Adrenal gland (tissue), 12 donors: ENCODE results near the gene OR9Q1. TPM values are rescaled to one million over a fixed set of nuclear protein-coding genes. Genes with fewer than 3 reads are reported as not detected.

ENCODE experiments used
- DNase-seq, 7 donors: peaks; one replicate each; pipeline ENCODE4 v3.0.0-alpha.2; 2019 to 2020
- H3K27ac ChIP-seq, 5 donors: fragments of 200-600 bp; sonication (generic) in 4 of 5; 1 replicate in 3 of 5; 2 replicates in 2 of 5; pipeline versions ENCODE4 v1.5.1 to v1.8.0; 2016 to 2020; ENCODE audit warnings: mild to moderate bottlenecking in 1 of 5
- H3K27me3 ChIP-seq: fragments of 200-600 bp; 2 replicates; pipeline ENCODE4 v1.8.0; 2021
- H3K36me3 ChIP-seq, 2 donors: fragments of 200-600 bp; replicated peaks in 1 of 2; 1 replicate in 1 of 2; 2 replicates in 1 of 2; pipeline versions ENCODE4 v1.5.1 to v1.8.0; 2018 to 2022
- H3K4me1 ChIP-seq, 2 donors: fragments of 200-600 bp; replicated peaks in 1 of 2; 1 replicate in 1 of 2; 2 replicates in 1 of 2; pipeline versions ENCODE4 v1.5.1 to v1.8.0; 2018 to 2021
- H3K4me3 ChIP-seq, 4 donors: fragments of 200-600 bp; sonication (generic) in 3 of 4; one replicate each; pipeline ENCODE4 v1.5.1; 2016 to 2018
- H3K9me3 ChIP-seq, 3 donors: fragments of 200-600 bp; sonication (generic) in 1 of 3; replicated peaks in 1 of 3; 1 replicate in 2 of 3; 2 replicates in 1 of 3; pipeline versions ENCODE4 v1.5.1 to v1.8.0; 2016 to 2021
- CTCF ChIP-seq, 6 experiments: fragments of 450-650 bp in 4 of 6; fragments of 200-600 bp in 2 of 6; sonication (generic) in 1 of 6; IDR thresholded peaks; 1 replicate in 5 of 6; 2 replicates in 1 of 6; pipeline versions ENCODE4 v1.5.1 to v1.8.0; 2016 to 2021; ENCODE audit warnings: antibody characterized with exemption in 6 of 6, mild to moderate bottlenecking in 2 of 6, moderate library complexity in 1 of 6
- POLR2A ChIP-seq, 2 donors: fragments of 450-650 bp; IDR thresholded peaks; one replicate each; pipeline ENCODE4 v1.6.1; 2017; ENCODE audit warnings: antibody characterized with exemption in 2 of 2, mild to moderate bottlenecking in 2 of 2, moderate library complexity in 1 of 2
- WGBS, 4 donors: extraction: QIAGEN DNeasy Blood & Tissue Kit in 2 of 4; methylation state at CpG; one replicate each; pipeline versions ENCODE4 v1.1.5 to v1.1.7; 2013 to 2017; 5-methylcytosine and 5-hydroxymethylcytosine counted together
- intact Hi-C, 2 donors: fragments of 100-400 bp; cut with DNase I; formaldehyde crosslinking; loops; one replicate each; pipeline versions ENCODE4 v1.14.1 to v1.15.0; 2022 to 2023
- polyA plus RNA-seq, 3 donors: library from polyadenylated mRNA; stranded (reverse); fragments of 200-250 nt in 2 of 3; fragments of 350-450 nt in 1 of 3; fragmentation: Illumina TruSeq in 1 of 3; extraction: RNeasy Lipid Tissue Mini Kit (QIAGEN cat#74804) in 1 of 3; gene quantifications; one replicate each; pipeline ENCODE4 v1.2.3, GENCODE V29; 2013 to 2014
- total RNA-seq, 9 donors: library from RNA; depleted of rRNA in 4 of 9; stranded (reverse); fragments of >200 nt in 4 of 9; fragments of 120-200 nt in 1 of 9; fragmentation: NEBNext Ultra II Directional in 1 of 9; extraction: Animal tissue kit (Norgen Biotek cat#: 25700) in 1 of 9; gene quantifications; one replicate each; pipeline versions ENCODE4 v1.1.0 to v1.2.4, GENCODE V29; 2013 to 2023
- donor health status: healthy with polysubstance abuse.
- donor health status: Bipolar disorder and iron deficiency.
- donor health status: DM: yes; HTN: yes; CAD: no.
- donor health status: DM: no; HTN: no; CAD: no.
- donor health status: DM: no; HTN: no; CAD: no.
- donor health status: DM: yes; HTN: yes; CAD: no.

The OR9Q1 gene
- total and polyA plus RNA-seq, 12 donors, result not detected

DNA sequence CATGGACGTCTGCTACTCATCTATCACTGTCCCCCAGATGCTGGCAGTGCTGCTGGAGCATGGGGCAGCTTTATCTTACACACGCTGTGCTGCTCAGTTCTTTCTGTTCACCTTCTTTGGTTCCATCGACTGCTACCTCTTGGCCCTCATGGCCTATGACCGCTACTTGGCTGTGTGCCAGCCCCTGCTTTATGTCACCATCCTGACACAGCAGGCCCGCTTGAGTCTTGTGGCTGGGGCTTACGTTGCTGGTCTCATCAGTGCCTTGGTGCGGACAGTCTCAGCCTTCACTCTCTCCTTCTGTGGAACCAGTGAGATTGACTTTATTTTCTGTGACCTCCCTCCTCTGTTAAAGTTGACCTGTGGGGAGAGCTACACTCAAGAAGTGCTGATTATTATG, 156.0 kb downstream of the OR9Q1 start:
- H3K36me3 ChIP-seq, result no peaks in the 10 kb centered on the region
- no peak overlapping the region for H3K27ac ChIP-seq
- H3K4me1 ChIP-seq, result no peaks in the 10 kb centered on the region
- peak in 1 of 7 donors; percentile 1 for DNase-seq
- intact Hi-C loops, result no loop called here
- no peak overlapping the region for H3K4me3 ChIP-seq
- WGBS, 4 donors, result 63 to 68% (median 66%) methylated on average over 7 of the region's 7 CpGs
- TF ChIP-seq CTCF (IDR thresholded peaks at IDR 0.05) (no peak), POLR2A (IDR thresholded peaks at IDR 0.05) (no peak)
- H3K27me3 ChIP-seq, result no peaks in the 10 kb centered on the region
- no peaks in the 10 kb centered on the region for H3K9me3 ChIP-seq

DNA sequence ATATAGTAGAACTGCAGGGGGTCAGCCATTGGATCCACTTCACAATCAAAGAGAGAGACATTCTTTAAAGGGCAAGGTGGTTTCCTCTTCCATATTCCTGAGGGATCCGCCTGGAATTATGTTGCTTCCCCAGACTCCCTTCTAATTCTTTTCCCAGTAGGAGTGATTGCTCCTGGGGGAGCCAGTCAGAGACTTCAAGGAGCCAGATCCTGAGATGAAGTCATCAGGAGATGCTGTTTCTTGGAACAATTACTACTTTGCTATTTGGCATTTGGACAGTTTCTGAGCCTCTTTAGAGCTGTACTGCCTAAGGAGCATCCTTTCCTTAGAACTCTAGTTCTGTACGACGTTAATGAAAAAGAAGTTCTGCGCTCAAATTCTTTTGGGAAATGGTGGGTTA, 163.3 kb downstream of the OR9Q1 start:
- Histone ChIP-seq H3K9me3 (no peaks in the 10 kb centered on the region), H3K36me3 (no peaks in the 10 kb centered on the region), H3K4me1 (no peaks in the 10 kb centered on the region), H3K27me3 (no peaks in the 10 kb centered on the region), H3K4me3 (no peak overlapping the region), H3K27ac (no peak overlapping the region)
- no peak for DNase-seq
- intact Hi-C loops, result no loop called here
- TF ChIP-seq CTCF (IDR thresholded peaks at IDR 0.05) (no peak), POLR2A (IDR thresholded peaks at IDR 0.05) (no peak)
- WGBS, 4 donors, result 81 to 85% (median 85%) methylated on average over 4 of the region's 4 CpGs

DNA sequence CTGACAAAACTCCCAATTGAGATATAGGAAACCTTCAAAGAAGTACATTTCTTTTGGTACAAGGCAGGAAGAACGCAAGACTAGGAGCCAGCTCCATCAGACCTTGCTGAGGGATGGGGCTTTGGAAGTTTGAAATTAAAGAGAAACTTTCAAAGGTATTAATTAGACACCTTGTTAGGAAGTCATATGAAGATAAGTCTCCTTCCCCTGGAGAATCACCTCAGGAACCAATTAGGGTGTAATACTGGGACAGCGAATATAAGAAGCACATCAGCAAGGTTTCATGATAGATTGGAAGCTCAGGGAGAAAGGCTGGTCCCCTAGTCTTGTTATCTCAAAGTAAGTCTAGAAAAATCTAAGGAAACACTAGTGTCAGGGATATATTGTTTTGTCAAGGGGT, 165.1 kb downstream of the OR9Q1 start, which contains the start of gene OR9Q2:
Gene OR9Q2 (plus strand): TSS at position 301 of the 400 bp plus-strand sequence. CDS start 1,421 bp downstream, outside the sequence.
- H3K27ac ChIP-seq, result no peak within 1 kb of the TSS
- intact Hi-C loops, result no loop called here
- H3K4me3 ChIP-seq, result no peak within 1 kb of the TSS
- no peaks in the 10 kb centered on the region for H3K9me3 ChIP-seq
- H3K27me3 ChIP-seq, result no peaks in the 10 kb centered on the region
- no peaks in the 10 kb centered on the region for H3K4me1 ChIP-seq
- no peak for TF ChIP-seq POLR2A (IDR thresholded peaks at IDR 0.05)
- 77 to 87% (median 84%) methylated on average over 2 of the region's 2 CpGs for WGBS, 4 donors
- no peak for DNase-seq
- no peaks in the 10 kb centered on the region for H3K36me3 ChIP-seq

DNA sequence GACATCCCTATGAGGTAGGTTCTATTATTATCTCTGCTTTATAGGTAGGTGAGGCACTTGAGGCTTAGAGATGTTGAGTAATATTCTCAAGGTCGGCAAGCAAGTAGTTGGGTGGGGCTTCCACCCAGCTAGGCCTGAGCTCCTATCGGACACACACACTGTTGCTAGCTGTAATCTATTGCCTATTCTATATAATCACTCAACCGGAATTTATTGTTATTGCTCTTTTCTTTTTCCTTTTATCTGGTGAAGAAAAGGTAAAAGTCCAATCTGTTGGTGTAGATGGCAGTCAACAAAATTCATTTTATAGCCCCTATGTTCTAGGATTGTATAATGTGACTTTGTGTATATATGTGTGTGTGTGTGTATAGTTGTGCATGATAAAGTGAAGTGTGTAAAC, 168.5 kb downstream of the OR9Q1 start:
- Histone ChIP-seq H3K4me1 (no peaks in the 10 kb centered on the region), H3K27ac (no peak overlapping the region), H3K9me3 (no peaks in the 10 kb centered on the region), H3K4me3 (no peak overlapping the region), H3K36me3 (no peaks in the 10 kb centered on the region), H3K27me3 (no peaks in the 10 kb centered on the region)
- 56 to 72% (median 65%) methylated on average over 3 of the region's 3 CpGs for WGBS, 4 donors
- intact Hi-C loops, result no loop called here
- DNase-seq, result no peak
- no peak for TF ChIP-seq CTCF (IDR thresholded peaks at IDR 0.05)
- TF ChIP-seq POLR2A (IDR thresholded peaks at IDR 0.05), result no peak

- no peaks in the 10 kb centered on the region for H3K27me3 ChIP-seq
- TF ChIP-seq POLR2A (IDR thresholded peaks at IDR 0.05) (no peak), CTCF (IDR thresholded peaks at IDR 0.05) (no peak)
- no peaks in the 10 kb centered on the region for H3K36me3 ChIP-seq
- H3K9me3 ChIP-seq, result no peaks in the 10 kb centered on the region
- H3K4me1 ChIP-seq, result no peaks in the 10 kb centered on the region
- no peak overlapping the region for H3K4me3 ChIP-seq
- intact Hi-C loops, result no loop called here
- no peak overlapping the region for H3K27ac ChIP-seq
- no peak for DNase-seq
Measured at GRCh38 chr11:58193391-58193790, 169.7 kb downstream of the OR9Q1 start.
